ENCODE measurements around the gene NXPE3. TPM values are rescaled to one million over a fixed set of nuclear protein-coding genes. Genes with fewer than 3 reads are reported as not detected.

Gene NXPE3
- total and polyA plus RNA-seq, 9 of the 15 experiments (the other 6 are each of a cell fraction or from before 2014, with no cell fraction given) = 0.25 to 2.5 (median 0.95) TPM

GRCh38 chr3:101827211-101828174 lies 48.5 kb downstream of the NXPE3 start (continued):
- TF ChIP-seq HDAC3 (IDR thresholded peaks at IDR 0.05; ENCODE audit: borderline replicate concordance, partially characterized antibody) (no peak), RBM14 (IDR thresholded peaks at IDR 0.05; ENCODE audit: borderline replicate concordance, insufficient read depth, low read depth, low read length) (no peak), EP400 (IDR thresholded peaks at IDR 0.05) (peak; percentile 69), BCOR (IDR thresholded peaks at IDR 0.05) (0 out of 2 replicates have a peak, but pooled peaks have one; percentile 16), ZNF57 (CRISPR knock-in tag; IDR thresholded peaks at IDR 0.05) (no peak), DPF2 (IDR thresholded peaks at IDR 0.05) (peak; percentile 43), RNF2 (IDR thresholded peaks at IDR 0.05) (peak; percentile 56; the same call in 1 of the 2 replicates), LCOR (CRISPR knock-in tag; IDR thresholded peaks at IDR 0.05) (no peak), CTBP1 (IDR thresholded peaks at IDR 0.05; ENCODE audit: borderline replicate concordance) (peak; percentile 41; the same call in 1 of the 2 replicates), ATF1 (CRISPR knock-in tag; IDR thresholded peaks at IDR 0.05) (no peak), ATF1 (tag; IDR thresholded peaks at IDR 0.05) (peak; percentile 39)

DNA sequence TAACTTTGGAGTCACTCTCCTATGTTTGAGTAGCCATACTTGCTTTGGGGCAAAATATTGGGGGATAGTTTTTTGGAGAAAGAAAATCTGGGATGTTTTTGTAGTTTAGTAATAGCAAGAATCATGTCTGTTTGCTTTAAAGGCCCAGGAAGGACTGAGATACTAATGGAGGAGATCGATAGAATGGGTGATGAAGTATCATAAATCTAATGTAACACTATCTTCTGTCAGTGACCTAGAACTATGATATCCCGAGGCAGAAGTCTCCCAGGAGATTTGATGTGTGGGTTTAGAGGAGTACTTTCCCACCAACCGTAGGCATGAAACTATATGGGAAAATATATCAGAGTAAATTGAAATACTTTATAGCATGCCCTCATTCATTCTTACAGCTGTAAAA lies 49.3 kb downstream of the NXPE3 start:
- ChIA-PET CTCF (ENCODE audit: low intra/inter-chr PET ratio) (no interaction called here), POLR2A (interaction anchor here (1.2 to 1.8 kb wide), 2 partner anchors 21 to 27 kb away, joined by 4 to 16 read pairs; partner anchors contain the start of gene NFKBIZ)
- no peak for DNase-seq (ENCODE audit: extremely low read depth in 1 of 4, low spot score in 3 of 4)
- in situ Hi-C loops (cut with MboI) = no loop called here
- no peaks in the 10 kb centered on the region for H3K9me3 ChIP-seq (replicated peaks; ENCODE audit: control insufficient read depth, insufficient read depth, low read depth, low read length)
- TF ChIP-seq MEIS2 (IDR thresholded peaks at IDR 0.05; ENCODE audit: partially characterized antibody) = peak; percentile 26
- no peak for TF ChIP-seq SAP30 (IDR thresholded peaks at IDR 0.05; ENCODE audit: borderline replicate concordance, insufficient read depth, low read depth, low read length, poor library complexity, severe bottlenecking)
- peak in 1 of 2 experiments; percentile 33 for TF ChIP-seq NCOA2 (IDR thresholded peaks at IDR 0.05; ENCODE audit: partially characterized antibody in 2 of 2)
- peak overlapping the region; percentile 11 for H3K4me2 ChIP-seq (ENCODE audit: insufficient read depth, low read length)
- H4K20me1 ChIP-seq (replicated peaks; ENCODE audit: control insufficient read depth, insufficient read depth, low read length) = no peaks in the 10 kb centered on the region
- peak overlapping the region; percentile 89; the same call in 1 of the 2 replicates for H2AFZ ChIP-seq (ENCODE audit: low read depth, low read length)
- no peak for ATAC-seq
- no peak for FAIRE-seq
- H3K27me3 ChIP-seq (ENCODE audit: control insufficient read depth in 2 of 2, insufficient read depth in 2 of 2, low read length in 2 of 2) = no peaks in the 10 kb centered on the region
- 13% methylated on average over 3 of the region's 3 CpGs for WGBS (ENCODE audit: insufficient coverage, low coverage, missing lambda C conversion rate)
- H3K4me1 ChIP-seq (replicated peaks in 1 of 2; ENCODE audit: control insufficient read depth in 2 of 2, insufficient read depth in 2 of 2, low read length in 2 of 2) = peaks cover 3 to 5% of the 10 kb centered on the region in 2 experiments; a peak in 3 of 5 replicates
- no peak overlapping the region; the same call in 2 of the 3 replicates for H3K27ac ChIP-seq (ENCODE audit: extremely low read depth, low read depth, low read length)
- intact Hi-C loops (cut with micrococcal nuclease) = no loop called here
- no TSS peak for BruUV-seq (replicated peaks)
- no peaks in the 10 kb centered on the region for H3K9me1 ChIP-seq (ENCODE audit: control insufficient read depth, insufficient read depth, low read length)
- H3K4me3 ChIP-seq = no peak overlapping the region
- no peaks in the 10 kb centered on the region for H3K36me3 ChIP-seq (ENCODE audit: control insufficient read depth, insufficient read depth, low read length)
- H3K9ac ChIP-seq (ENCODE audit: insufficient read depth in 1 of 2, low read depth in 2 of 2, low read length in 2 of 2) = peak overlapping the region in 1 of 2 experiments; percentile 60; a peak in 1 of 4 replicates
- no peaks in the 10 kb centered on the region for H3K79me2 ChIP-seq (ENCODE audit: control insufficient read depth, insufficient read depth, low read length)

Data from K562 (cell line).